Fibroblast of skin of left quadriceps (primary cell): Measurements from ENCODE around the gene AMIGO2.

Experiments
- DNase-seq, 2 experiments: peaks; one replicate each; pipeline ENCODE4 v3.0.0-alpha.2; 2013; ENCODE audit warnings: low read depth in 2 of 2

The AMIGO2 gene

DNA sequence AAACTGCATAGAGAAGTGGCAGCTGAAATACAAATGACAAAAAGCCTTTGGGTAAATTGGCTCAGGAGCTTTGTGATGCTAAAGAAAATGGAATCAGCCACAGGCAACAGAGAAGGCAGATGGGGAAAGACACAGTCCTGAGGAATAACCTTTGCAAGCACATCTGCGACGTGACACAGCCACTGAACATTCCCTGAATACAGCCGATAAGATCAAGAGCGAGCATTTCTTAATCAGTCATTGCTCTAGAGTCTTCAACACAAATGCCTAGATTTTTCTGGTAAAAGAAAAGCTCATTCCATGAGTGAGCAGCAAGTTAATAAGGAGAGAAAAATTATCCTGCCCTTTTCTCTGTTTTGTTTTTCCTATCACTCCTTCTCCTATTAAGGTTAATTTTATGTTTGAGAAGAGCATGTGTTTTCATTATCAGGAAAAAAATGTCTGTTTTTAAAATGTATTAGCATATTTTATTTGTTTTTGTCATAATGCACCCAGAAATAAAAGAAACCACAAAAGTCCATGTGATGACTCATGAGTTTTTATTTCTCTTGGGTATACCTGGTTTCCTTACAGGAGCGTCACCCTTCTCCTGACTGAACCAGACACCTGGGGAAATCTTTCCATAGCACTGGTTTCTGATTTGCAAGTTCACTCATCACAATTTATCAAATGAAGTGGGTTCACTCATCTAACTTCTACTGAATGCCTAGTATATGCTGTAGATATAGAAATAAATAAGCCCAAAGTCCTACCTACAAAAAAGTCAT, 45.8 kb downstream of the AMIGO2 start:
- no peak for DNase-seq

- no peak for DNase-seq
Observed at GRCh38 chr12:47033081-47033480, 46.7 kb downstream of the AMIGO2 start.

GRCh38 chr12:47032644-47033043, 47.1 kb downstream of the AMIGO2 start:
- DNase-seq: peak; percentile 36 to 42

DNA sequence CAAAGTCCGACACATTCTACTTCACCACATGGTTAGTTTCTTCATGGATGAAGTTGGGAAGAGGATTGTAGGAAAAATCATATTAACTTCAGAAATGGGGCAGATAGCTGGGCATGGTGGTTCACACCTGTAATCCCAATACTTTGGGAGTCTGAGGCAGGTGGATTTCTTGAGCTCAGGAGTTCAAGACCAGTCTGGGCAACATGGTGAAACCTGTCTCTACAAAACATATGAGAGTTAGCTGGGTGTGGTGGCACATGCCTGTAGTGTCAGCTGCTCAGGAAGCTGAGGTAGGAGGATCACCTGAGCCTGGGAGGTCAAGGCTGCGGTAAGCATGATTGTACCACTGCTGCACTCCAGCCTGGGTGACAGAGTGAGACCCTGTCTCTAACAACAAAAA, 49.9 kb downstream of the AMIGO2 start:
- no peak for DNase-seq

DNA sequence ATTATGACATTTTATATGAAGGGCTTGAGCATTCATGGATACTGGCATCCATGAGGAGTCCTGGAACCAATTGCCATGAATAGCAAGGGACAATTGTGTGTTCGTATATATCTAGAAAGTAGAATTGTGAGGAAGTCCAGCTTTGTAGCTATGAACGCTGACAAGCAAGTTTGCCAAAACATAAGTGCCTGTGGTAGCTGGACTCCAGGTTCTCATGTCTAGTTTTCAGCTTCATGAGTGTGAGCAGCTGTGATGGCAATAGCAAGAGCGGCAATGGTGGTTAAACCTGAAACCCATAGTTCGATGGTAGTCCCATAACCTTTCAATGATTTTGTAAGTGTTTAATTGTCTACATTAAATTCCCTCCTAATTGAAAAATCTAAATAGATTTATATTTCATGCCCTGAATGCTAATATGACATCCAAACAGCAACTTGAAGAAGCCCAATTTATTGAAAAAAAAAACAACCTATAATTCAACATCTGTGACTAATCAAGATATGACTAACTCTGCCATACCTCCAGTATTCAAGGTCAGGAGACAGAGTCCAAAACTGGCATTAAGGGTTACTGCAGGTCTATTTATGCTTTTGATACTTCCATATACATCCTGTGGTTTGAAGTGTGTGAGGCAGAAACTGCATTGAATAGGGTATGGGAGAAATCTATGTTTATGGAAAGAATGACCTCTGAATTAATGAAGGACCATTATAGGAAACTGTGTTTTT, 50.6 kb downstream of the AMIGO2 start:
- no peak for DNase-seq

DNA sequence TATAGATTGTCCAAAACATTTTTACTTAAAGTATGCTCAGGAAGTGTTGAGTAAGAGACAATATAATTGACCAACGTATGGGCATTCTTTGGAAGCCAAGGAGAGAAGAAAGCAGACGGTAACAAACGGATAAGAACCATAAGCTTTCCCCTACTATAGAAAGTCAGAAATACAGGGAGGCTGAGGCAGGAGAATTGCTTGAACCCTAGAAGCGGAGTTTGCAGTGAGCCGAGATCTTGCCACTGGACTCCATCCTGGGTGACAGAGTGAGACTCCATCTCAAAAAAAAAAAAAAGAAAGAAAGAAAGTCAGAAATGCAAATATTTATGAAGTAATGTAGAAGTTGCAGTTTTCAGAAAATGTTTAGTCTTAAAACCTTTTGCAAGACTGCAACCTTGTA, 51.6 kb downstream of the AMIGO2 start:
- no peak for DNase-seq
